ENCODE data around the gene KRT20. TPM values are rescaled to one million over a fixed set of nuclear protein-coding genes. Genes with fewer than 3 reads are reported as not detected.
A peak's percentile ranks its signal among the peaks of the same experiment; 100 is the strongest.
"Not testable (repeated sequence)": the region's sequence is repeated elsewhere in the genome, so short reads cannot be mapped to it uniquely, and the experiment has no call there.

Gene KRT20
- total RNA-seq, 1 experiment from 2014 or later, result not detected

- no peak for DNase-seq (ENCODE audit: low read depth)
Measured at GRCh38 chr17:40900809-40901356, 15.8 kb upstream of the KRT20 start.

DNA sequence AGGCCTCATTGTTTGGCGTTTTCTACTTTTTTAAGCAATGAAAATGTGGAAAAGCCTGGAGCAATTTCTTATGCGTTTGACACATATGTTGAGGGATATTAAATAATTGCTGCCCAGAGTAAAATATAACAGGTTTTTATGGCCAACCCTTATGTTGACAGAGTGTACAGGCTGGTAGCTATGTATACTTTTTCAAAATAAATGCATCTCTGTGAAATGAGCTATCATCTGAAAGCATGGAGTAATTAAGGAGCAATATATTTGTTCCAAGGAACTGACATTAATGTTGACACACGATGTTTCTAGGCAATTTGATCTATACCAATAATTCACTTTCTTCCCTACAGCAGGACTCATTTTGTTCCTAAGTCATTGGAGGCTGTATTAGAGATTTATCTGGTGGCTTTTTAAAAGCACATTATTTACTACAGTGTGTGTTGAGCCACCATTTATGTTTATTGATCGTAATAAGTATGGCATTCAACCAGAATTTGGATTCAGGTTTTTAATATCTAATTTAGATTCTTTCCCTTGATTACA is 11.9 kb upstream of the KRT20 start:
- DNase-seq (ENCODE audit: low read depth), result no peak

DNA sequence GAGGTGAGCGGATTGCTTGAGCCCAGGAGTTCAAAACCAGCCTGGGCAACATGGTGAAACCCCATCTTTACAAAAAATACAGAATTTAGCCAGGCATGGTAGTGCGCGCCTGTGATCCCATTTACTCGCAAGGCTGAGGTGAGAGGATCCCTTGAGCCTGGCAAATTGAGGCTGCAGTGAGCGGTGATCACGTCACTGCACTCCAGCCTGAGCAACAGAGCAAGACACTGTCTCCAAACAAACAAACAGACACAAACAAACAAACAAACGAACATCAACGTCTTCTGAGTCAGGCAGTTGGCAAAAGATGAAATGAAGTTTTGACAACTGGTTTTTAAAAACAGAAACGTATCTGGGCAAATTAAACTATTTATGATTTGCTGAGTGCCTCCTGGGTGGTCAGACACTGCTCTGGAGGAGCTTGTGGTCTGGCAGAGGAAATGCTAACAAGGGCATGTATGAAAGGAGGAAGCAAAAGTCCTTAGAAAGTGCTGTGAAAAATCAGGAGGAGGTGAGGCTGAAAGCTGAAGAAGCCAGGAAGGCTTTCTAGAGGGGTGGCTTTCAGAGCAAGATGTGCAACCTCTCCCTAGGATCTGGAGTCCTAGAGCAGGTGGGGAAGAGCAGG is 10.2 kb upstream of the KRT20 start:
- no peak for DNase-seq (ENCODE audit: low read depth)

DNA sequence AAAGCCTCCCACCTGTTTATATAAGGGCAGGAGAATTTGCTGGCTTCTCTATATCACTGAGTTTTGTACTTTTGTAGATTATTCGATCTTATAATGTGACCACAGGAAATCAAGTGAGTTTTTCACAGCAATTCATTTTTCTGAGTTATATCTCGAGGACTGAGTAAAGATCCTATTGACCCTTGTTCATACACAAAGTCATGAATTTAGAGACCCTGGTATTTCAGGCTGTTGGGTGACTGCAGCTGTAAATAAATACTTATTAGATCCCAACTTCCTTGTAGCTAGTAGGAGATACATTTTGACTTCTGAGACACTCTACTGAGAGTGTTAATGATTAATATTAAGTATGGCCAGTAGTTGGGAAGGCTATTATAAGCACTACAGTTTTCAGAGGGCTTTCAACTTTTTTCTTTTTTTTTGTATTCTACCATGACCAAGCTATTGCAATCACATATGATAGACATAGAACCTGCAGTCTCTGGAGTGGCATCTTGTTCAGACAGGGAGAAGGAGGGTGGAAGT is 3.2 kb upstream of the KRT20 start:
- DNase-seq (ENCODE audit: low read depth), result no peak

DNA sequence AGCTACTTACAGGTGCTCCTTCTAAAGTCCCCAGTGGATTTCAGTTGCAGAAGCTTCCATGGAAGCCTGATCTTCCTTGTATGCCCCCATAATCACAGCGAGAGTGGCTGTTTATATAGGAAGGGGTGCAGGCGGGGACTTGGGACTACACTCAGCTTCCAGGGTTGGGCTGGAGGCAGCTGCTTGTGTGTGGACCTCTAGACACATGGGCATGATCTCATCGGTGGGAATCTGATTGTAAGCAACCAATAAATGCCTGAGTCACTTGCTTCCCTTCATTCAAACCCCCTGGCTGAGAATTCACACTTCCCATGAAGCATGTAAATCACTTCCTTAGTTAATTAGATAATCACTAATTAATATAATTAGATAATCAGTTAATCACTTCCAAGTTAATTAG is 1.0 kb upstream of the KRT20 start:
- DNase-seq (ENCODE audit: low read depth), result peak; percentile 21

DNA sequence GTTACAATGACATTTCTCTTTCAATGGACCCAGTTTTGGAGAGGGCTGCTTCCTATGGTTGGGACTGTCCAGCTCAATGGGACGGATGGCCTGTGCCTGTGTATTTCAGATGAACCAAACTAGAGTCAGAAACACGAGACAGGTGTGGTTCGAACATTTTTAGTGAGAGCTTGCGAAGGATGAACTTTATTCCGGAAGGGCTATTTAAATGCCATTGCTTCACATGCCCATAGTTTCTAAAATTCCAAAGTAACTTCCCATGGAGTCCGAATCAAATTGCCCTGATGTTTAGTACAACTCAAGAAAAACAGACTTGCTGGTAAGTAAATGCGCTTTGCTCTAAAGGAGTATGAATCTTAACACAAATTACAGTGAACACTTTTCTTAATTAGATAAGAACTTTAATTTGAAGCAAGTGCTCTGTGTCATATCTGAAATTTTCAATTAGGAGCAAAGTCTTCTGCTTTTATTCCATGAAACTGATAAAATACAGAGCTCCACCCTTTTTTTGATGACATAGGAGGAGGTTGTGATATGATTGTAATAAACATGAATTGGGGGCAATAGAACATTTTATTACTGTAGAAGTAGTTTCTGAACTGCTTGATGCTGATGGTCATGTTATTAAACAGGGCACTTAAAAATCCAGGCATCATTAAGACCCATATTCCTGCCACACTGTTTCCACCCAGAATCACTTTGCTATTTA is 1.3 kb downstream of the KRT20 start:
- DNase-seq (ENCODE audit: low read depth), result no peak

GRCh38 chr17:40883031-40883430 is 2.0 kb downstream of the KRT20 start:
- DNase-seq (ENCODE audit: low read depth), result no peak

DNA sequence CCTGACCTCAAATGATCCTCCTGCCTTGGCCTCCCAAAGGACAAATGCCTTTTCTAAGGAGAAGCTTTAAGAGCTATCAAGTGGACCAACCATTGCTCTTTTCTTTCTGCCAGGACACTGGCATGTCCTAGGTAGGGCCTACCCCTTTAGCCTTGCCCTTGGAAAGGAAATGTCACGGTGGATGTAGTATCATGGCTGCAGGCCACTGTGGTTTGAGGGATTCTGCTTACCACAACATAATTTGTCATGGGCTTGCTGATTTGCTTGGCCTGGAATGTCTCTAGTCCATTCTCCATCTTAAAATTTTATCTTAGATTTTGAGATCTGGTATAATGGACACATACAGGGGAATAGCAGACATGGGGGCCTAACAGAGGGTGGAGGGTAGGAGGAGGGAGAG is 6.0 kb downstream of the KRT20 start:
- DNase-seq (ENCODE audit: low read depth), result no peak

DNA sequence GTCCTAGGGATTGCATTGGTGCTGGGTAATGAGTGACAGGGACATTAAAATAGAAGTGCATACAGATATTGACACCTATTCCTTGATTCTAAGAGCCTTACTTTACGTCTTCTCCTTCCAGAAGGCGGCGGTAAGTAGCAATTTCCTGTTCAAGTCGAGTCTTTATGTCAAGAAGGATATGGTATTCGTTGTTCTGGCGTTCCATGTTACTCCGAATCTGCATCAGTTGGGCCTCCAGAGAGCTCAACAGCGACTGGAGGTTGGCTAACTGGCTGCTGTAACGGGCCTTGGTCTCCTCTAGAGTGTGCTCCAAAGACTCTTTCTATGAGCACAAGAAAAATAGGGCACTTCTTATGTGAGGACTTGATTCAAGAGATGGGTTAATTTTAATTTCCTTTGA is 7.0 kb downstream of the KRT20 start:
- no peak for DNase-seq (ENCODE audit: low read depth)

DNA sequence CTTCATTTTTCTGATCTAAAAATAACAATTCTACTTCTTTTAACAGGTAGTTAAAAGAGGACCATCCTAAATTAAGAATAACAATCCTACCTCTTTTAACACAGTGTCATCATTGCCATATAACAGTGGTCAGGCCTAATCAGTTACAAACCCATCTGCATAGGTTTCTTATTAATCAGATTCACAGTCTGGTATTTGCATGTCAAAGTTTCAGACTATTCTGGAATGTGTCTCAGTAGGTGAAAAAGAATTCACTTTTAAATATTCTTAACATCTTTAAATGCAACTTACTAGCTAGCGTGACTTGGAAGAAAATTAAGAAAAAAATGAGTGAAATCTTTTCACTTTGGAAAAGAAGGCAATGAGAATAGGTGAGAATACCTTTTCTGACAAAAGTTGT is 11.2 kb downstream of the KRT20 start:
- DNase-seq (ENCODE audit: low read depth), result no peak

- no peak for DNase-seq (ENCODE audit: low read depth)
Measured at GRCh38 chr17:40873255-40873654, 11.8 kb downstream of the KRT20 start.

DNA sequence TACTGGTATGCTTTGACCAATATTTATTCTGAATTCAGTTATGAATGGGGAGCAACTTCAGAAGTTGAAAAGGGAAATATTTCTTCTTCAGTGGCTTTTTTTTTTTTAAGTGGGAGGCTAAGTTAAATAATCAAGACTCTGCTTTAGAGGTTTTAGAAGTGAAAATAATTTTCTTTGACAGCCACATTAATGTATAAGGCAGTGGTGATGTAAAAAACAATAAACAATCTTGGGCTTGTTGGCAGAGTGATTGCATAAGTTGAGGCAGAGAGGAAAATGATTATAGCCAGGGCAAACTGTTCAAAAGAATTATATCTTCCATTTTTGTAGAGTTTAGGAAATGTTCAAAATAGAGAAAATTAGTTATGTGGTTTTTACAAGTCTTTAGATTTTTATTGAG is 12.6 kb downstream of the KRT20 start:
- no peak for DNase-seq (ENCODE audit: low read depth)

GRCh38 chr17:40871316-40871715 is 13.7 kb downstream of the KRT20 start:
- DNase-seq (ENCODE audit: low read depth), result no peak

- no peak for DNase-seq (ENCODE audit: low read depth)
Measured at GRCh38 chr17:40870136-40870535, 14.9 kb downstream of the KRT20 start.

DNA sequence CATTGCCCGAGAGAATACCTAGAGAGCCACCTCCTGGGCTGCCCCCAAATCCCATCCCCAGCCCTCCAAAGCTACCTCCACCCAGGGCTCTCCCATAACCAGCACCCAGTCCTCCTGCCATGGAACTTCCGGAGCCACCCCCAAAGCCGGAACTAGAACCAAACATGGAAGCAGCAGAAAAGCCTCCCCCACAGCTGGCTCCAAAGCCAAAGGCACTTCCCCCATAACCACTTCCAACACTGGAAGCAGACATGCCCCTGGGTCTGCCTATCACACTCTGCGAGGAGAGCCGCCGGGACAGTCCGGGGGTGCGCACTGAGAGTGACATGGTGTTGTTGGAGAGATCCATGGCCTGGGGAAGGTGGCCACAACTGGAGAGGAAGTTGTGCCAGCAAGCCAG is 18.2 kb downstream of the KRT20 start, which contains the start of gene KRT12:
TSS of gene KRT12 (minus strand) at position 386 of the 400 bp plus-strand sequence. CDS start at position 349, 37 bp downstream.
- no peak for DNase-seq (ENCODE audit: low read depth)

DNA sequence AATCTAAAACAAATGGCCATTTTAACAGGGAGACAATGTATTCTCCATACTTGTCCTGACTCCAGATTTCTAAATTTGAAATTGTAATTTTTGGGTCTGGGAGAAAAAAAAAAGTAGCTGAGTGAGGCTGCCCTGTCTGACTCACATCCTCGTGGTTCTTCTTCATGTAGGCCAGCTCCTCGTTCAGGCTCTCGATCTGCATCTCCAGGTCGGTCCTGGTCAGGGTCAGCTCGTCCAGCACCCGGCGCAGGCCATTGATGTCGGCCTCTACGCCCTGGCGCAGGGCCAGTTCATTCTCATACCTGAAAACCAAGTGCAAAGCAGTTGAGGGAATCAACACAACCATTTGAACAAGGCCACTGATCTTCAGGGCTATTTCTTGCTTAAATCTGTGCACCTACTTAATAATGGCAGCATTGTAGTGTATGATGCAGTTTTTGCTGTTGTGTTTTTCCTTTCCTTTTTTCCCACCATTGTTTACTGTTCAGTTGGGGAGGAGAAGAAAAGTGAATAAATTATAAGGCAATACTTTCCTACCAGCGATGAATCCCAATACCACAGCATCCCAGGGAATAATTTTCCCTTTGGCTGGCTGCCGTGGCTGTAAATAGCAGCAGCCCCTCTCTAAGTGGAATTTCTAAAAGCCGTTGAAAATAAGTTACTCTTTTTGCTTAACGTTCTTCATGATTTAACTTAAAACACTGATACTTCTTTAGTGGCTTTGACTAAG is 20.2 kb downstream of the KRT20 start:
- DNase-seq (ENCODE audit: low read depth), result no peak

- DNase-seq (ENCODE audit: low read depth), result no peak
Measured at GRCh38 chr17:40862985-40863733, 21.9 kb downstream of the KRT20 start.

DNA sequence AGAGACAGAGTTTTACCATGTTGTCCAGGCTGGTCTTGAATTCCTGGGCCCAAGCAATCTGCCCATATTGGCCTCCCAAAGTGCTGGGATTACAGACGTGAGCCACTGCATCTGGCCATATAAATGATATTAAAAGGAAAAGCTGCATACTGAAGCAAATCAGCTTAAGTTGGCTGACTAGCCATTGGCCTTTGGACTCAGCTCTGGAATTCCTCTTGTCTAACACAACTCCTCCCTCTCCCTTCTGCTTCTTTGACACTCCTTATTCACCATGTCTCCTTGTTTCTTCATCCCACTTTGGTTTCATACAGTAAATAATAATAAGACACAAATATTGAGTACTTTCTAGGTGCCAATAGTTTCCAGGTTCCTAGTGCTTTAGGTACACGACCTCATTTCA is 25.5 kb downstream of the KRT20 start:
- no peak for DNase-seq (ENCODE audit: low read depth)

DNA sequence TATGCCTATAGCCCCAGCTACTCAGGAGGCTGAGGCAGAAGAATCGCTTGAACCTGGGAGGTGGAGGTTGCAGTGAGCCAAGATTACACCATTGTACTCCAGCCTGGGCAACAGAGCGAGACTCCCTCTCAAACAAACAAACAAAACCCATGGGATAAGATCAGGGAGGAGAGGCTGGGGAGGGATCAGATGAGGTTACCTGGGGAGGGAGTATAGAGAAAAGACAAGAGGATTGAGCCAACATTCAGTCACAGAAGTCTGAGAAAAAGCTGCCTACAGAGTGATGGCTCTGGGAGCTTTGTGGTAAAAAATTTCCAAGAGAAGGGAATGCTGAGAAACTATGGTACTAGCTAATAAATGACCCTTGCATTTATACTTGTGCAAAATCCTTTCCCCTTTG is 26.4 kb downstream of the KRT20 start:
- DNase-seq (ENCODE audit: low read depth), result not testable (repeated sequence)

DNA sequence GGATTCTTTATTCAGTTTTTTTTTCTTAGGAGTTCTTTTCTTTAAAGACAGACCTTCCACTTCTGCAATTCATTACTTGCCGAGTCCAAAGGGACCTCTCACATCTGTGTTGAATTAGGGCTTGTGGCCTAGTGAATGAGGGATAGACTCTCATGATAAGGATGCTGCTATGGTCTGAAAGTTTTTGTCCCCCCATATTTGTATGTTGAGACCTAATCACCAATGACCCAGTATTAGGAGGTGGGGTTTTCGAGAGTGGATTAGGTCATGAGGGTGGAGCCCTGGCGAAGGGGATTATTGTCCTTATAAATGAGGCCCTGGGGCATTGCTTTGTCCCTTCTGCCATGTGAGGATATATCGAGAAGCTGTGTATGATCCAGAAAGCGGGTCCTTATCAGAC is 27.5 kb downstream of the KRT20 start:
- no peak for DNase-seq (ENCODE audit: low read depth)

DNA sequence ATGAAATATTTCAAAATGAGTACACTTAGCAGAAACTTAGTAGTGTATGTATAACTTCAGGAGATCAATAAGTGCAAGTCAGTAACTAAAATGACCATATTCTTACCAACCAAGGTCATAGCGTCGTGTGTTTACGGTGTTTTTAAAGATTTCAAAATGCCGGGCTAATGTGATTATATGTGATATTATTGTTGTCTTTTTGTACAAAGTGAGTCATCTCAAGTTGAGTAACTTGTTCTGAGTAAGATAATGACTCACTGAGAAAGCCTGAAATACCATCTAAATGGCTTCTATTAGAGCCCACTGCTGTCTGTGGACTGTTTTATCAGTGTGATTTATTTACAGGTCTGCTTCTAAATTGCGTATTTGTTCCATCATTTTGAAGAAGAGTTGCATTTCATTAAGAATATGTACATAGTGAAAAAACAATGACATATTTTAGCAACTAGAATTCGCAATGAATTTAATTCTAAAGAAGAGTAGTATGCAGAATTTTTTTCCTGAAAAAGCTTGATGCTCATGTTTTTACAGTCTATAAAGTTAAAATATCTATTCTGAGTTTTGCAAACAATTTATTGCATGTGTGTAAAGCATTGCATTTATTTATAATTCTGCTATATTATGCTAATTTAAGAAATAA is 30.7 kb downstream of the KRT20 start:
- DNase-seq (ENCODE audit: low read depth), result peak; percentile 86
